ENCODE data around the gene IRGQ.
A peak's percentile ranks its signal among the peaks of the same experiment; 100 is the strongest.

The IRGQ gene

DNA sequence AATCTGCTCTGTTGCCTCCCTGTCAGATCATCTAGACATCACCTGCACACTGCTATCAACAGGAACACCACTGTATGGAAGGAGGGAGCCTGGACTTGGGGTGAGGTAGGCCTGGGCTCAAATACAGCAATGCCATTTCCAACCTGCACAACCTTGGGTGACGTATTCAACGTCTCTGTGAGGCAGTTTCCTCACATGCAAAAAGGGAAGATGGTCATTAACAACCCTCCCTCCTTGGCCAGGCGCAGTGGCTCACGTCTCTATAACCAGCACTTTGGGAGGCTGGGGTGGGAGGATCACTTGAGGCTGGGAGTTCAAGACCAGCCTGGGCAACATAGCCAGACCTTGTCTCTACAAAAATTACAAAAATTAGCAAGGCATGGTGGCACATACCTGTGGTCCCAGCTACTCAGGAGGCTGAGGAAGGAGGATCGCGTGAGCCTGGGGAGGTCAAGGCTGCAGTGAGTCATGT is 33.7 kb downstream of the IRGQ start:
- H3K4me3 ChIP-seq: no peak overlapping the region
- TF ChIP-seq, protein P1, sequence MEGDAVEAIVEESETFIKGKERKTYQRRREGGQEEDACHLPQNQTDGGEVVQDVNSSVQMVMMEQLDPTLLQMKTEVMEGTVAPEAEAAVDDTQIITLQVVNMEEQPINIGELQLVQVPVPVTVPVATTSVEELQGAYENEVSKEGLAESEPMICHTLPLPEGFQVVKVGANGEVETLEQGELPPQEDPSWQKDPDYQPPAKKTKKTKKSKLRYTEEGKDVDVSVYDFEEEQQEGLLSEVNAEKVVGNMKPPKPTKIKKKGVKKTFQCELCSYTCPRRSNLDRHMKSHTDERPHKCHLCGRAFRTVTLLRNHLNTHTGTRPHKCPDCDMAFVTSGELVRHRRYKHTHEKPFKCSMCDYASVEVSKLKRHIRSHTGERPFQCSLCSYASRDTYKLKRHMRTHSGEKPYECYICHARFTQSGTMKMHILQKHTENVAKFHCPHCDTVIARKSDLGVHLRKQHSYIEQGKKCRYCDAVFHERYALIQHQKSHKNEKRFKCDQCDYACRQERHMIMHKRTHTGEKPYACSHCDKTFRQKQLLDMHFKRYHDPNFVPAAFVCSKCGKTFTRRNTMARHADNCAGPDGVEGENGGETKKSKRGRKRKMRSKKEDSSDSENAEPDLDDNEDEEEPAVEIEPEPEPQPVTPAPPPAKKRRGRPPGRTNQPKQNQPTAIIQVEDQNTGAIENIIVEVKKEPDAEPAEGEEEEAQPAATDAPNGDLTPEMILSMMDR (IDR thresholded peaks at IDR 0.05): no peak
- intact Hi-C loops (cut with DNase I; ENCODE audit: low total_unique reads): no loop called here

DNA sequence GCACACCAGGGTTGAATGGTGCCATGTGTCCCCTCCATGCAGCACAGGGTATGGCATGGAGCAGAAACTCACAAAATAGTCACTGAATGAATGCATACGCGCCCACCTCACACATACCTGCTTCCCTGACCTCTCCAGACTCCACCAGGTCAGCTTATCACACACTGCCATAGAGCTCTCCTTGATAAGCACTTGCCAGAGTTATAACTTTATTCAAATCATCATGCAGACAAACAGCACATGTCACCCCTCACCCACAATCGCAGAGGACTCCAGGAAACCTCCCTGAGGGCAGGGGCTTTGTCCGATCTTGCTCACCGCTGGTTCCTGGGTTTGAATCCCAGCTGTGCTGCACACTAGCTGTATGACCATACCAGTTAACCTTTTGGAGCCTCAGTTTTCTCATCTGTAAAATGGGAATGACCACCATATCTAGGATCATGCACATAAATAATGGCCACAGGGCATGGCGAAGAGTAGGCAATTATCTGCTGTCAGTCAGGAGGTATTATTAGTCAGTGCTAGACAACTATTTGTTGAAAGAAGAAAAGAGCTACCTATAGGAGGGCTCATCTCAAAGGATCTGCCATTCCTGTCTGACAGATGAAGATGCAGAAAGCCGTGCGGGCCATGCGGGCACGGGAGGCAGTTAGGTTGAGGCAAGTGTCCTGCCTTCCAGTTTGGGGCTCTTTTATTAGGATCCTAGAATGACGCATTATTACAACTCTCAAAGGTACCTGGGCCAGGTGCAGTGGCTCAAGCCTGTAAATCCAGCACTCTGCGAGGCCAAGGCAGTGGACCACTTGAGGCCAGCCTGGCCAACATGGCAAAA is 34.6 kb downstream of the IRGQ start:
- TF ChIP-seq, protein P1 (IDR thresholded peaks at IDR 0.05): no peak
- intact Hi-C loops (cut with DNase I; ENCODE audit: low total_unique reads): no loop called here
- peaks cover 18 to 44% (median 36%) of the 10 kb centered on the region in 3 donors for H3K36me3 ChIP-seq
- DNase-seq: no peak
- H3K27me3 ChIP-seq: no peaks in the 10 kb centered on the region
- no peaks in the 10 kb centered on the region for H3K9me3 ChIP-seq
- H3K4me1 ChIP-seq: peaks cover 0 to 19% (median 11%) of the 10 kb centered on the region in 4 donors
- H3K27ac ChIP-seq: no peak overlapping the region
- no peak overlapping the region for H3K4me3 ChIP-seq

More for the DNA sequence above, 33.7 kb downstream of the IRGQ start:
- DNase-seq: no peak
- H3K27me3 ChIP-seq: no peaks in the 10 kb centered on the region
- peaks cover 0 to 19% (median 11%) of the 10 kb centered on the region in 4 donors for H3K4me1 ChIP-seq
- H3K9me3 ChIP-seq: no peaks in the 10 kb centered on the region
- H3K27ac ChIP-seq: peak overlapping the region; percentile 54 to 55
- H3K36me3 ChIP-seq: peaks cover 18 to 39% (median 30%) of the 10 kb centered on the region in 3 donors

DNA sequence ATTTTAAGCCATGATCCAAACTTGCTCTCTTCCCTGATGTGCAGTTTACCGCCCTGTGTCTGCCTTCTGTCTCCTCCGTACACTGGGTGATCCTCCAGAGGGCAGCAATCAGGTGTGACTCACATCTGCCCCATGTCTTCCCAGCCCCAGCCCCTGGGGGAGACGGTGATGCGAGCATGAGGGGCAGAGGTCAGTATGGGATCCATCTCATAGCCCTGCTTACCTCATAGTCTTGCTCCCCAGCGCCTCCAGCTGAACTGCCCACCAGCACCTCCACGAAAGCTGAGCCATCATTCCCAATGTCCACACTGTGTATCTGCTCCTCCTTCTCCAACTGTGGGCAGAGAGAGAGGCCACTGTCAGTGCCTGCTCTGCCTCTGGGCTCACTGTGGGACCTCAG is 35.2 kb downstream of the IRGQ start:
- no peak overlapping the region for H3K4me3 ChIP-seq
- no peaks in the 10 kb centered on the region for H3K27me3 ChIP-seq
- peaks cover 0 to 19% (median 11%) of the 10 kb centered on the region in 4 donors for H3K4me1 ChIP-seq
- no peaks in the 10 kb centered on the region for H3K9me3 ChIP-seq
- no peak overlapping the region for H3K27ac ChIP-seq
- peaks cover 18 to 50% (median 43%) of the 10 kb centered on the region in 3 donors for H3K36me3 ChIP-seq
- intact Hi-C loops (cut with DNase I; ENCODE audit: low total_unique reads): no loop called here
- DNase-seq: no peak
- TF ChIP-seq, protein P1 (IDR thresholded peaks at IDR 0.05): no peak

DNA sequence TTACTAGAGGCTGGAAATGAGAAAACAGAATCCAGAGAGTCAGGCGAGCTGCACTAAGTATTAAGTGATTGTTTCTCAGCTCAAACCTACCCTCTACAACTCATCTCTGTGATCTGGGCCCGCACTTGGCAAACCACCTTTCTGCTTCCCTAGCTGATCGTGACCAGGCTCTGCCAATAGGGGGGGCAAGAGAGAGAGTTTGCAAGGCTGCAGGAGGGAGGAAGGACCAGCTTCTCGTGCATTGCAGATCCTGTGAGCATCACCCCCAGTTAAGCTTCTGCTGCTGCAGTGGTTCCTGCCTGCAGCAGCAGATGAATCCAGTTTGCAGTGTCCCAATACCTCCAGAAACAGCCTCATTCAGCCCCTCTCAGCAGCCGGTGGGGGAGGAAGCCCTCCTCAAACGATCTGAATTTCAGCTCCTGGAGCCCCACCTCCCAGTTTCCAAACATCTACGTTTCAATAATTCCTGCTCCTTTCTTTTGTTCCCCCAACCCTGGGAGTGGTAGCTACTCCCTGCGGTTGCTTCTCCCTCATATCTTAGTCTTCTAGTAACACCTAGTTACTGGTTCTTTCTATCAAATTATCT is 40.7 kb downstream of the IRGQ start:
- DNase-seq: peak in 1 of 2 donors; percentile 64
- no peaks in the 10 kb centered on the region for H3K4me1 ChIP-seq
- H3K36me3 ChIP-seq: peaks cover 39 to 90% (median 74%) of the 10 kb centered on the region in 3 donors
- no peak overlapping the region for H3K27ac ChIP-seq
- TF ChIP-seq, protein P1 (IDR thresholded peaks at IDR 0.05): peak; percentile 36 to 41
- H3K9me3 ChIP-seq: no peaks in the 10 kb centered on the region
- no peaks in the 10 kb centered on the region for H3K27me3 ChIP-seq
- intact Hi-C loops (cut with DNase I; ENCODE audit: low total_unique reads): no loop called here
- no peak overlapping the region for H3K4me3 ChIP-seq

DNA sequence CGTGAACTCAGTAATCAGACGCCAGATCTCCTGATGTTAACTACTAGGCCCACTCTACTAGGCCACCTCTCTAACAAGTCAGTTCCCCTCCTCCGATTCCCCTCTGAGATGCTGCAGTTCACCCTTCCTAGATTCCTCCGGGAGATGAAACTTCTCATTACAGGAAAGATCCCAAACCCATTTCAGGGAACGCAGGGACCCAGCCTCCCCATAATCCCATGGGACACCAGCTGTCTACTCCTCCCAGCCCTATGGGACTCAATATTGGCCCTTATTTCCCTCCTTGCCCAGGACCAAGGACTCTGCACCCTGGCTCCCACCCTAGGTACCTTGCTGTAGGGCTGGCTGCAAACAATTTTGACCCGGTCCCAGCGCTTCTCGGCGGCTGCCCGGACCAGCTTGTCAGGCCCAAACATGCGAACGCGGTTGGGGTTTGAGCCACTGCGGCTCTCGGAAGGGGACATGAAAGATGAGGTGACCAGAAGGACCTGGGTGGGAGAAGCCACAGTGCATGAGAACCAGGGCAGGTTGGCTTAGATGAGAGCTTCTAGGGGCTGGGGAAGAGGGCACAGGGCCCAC is 41.5 kb downstream of the IRGQ start:
- no peaks in the 10 kb centered on the region for H3K27me3 ChIP-seq
- intact Hi-C loops (cut with DNase I; ENCODE audit: low total_unique reads): no loop called here
- no peak overlapping the region for H3K4me3 ChIP-seq
- no peak overlapping the region for H3K27ac ChIP-seq
- H3K9me3 ChIP-seq: no peaks in the 10 kb centered on the region
- H3K4me1 ChIP-seq: no peaks in the 10 kb centered on the region
- H3K36me3 ChIP-seq: peaks cover 34 to 86% (median 74%) of the 10 kb centered on the region in 3 donors
- TF ChIP-seq, protein P1 (IDR thresholded peaks at IDR 0.05): no peak
- DNase-seq: no peak

Data from tibial artery (tissue), 4 donors.